CD4-positive, alpha-beta T cell (primary cell): ENCODE results near the gene GJA4. TPM values are rescaled to one million over a fixed set of nuclear protein-coding genes. Genes with fewer than 3 reads are reported as not detected.

Experiments used
- ATAC-seq: fragments of 200-7000 bp; cut with Tn5 transposase; one replicate; pipeline ENCODE4 v1.10.0; 2022; ENCODE audit warnings: mild to moderate bottlenecking; ENCODE audit not compliant: poor library complexity
- CTCF ChIA-PET: fragments of 350-600 bp; sonication (Branson Sonifier 250); formaldehyde crosslinking; loops from one replicate; lab custom pipeline; 2021; ENCODE audit warnings: antibody characterized with exemption, inconsistent platforms; lab: Charles Lee
- POLR2A ChIA-PET: fragments of 350-600 bp; sonication (Branson Sonifier 250); formaldehyde crosslinking; loops from one replicate; lab custom pipeline; 2021; ENCODE audit warnings: antibody characterized with exemption, inconsistent platforms; lab: Charles Lee
- DNase-seq, 14 experiments: peaks; one replicate each; pipeline ENCODE4 v3.0.0-alpha.2; 2013 to 2020; ENCODE audit warnings: mixed read lengths in 2 of 14
- H3K27ac ChIP-seq, 2 donors: one replicate each; pipeline versions ENCODE4 v1.5.1 to v1.7.0; 2013; ENCODE audit warnings: low read length in 2 of 2, low read depth in 1 of 2, mild to moderate bottlenecking in 1 of 2
- H3K27me3 ChIP-seq, 2 experiments: 1 replicate in 1 of 2; 2 replicates in 1 of 2; pipeline versions ENCODE4 v1.6.1 to v1.7.0; 2013; ENCODE audit warnings: low read length in 2 of 2, control low read depth in 1 of 2, mild to moderate bottlenecking in 1 of 2, moderate library complexity in 1 of 2; ENCODE audit not compliant: insufficient read depth in 2 of 2, control insufficient read depth in 1 of 2
- H3K36me3 ChIP-seq: one replicate; pipeline ENCODE4 v1.6.1; 2013; ENCODE audit warnings: low read length, control low read depth; ENCODE audit not compliant: insufficient read depth
- H3K4me1 ChIP-seq: one replicate; pipeline ENCODE4 v1.6.1; 2013; ENCODE audit warnings: low read length, control low read depth; ENCODE audit not compliant: insufficient read depth
- H3K4me3 ChIP-seq: one replicate; pipeline ENCODE4 v1.5.1; 2013; ENCODE audit warnings: mild to moderate bottlenecking, low read length, moderate library complexity
- H3K9me3 ChIP-seq, 2 experiments: 1 replicate in 1 of 2; 2 replicates in 1 of 2; pipeline versions ENCODE4 v1.6.1 to v1.7.0; 2013; ENCODE audit warnings: low read length in 2 of 2, mild to moderate bottlenecking in 2 of 2, control low read depth in 1 of 2, moderate library complexity in 1 of 2; ENCODE audit not compliant: control insufficient read depth in 1 of 2, insufficient read depth in 1 of 2
- H3K27ac Mint-ChIP-seq: one replicate; pipeline ENCODE4 v1.8.0; 2020; ENCODE audit warnings: mixed read lengths
- H3K27me3 Mint-ChIP-seq: one replicate; pipeline ENCODE4 v1.8.0; 2021; ENCODE audit warnings: mixed read lengths
- H3K36me3 Mint-ChIP-seq: one replicate; pipeline ENCODE4 v1.8.0; 2021; ENCODE audit warnings: low read depth, mixed read lengths
- H3K4me1 Mint-ChIP-seq: one replicate; pipeline ENCODE4 v1.8.0; 2021; ENCODE audit warnings: low read depth, mixed read lengths
- H3K4me3 Mint-ChIP-seq: one replicate; pipeline ENCODE4 v1.8.0; 2020; ENCODE audit warnings: mild to moderate bottlenecking, mixed read lengths
- H3K9me3 Mint-ChIP-seq: one replicate; pipeline ENCODE4 v1.8.0; 2020; ENCODE audit warnings: mixed read lengths
- CTCF ChIP-seq: fragments of 200-600 bp; IDR thresholded peaks from one replicate; pipeline ENCODE4 v1.8.0; 2022; ENCODE audit warnings: antibody characterized with exemption, mild to moderate bottlenecking
- intact Hi-C, 2 experiments: fragments of 100-400 bp; cut with DNase I in 1 of 2; cut with micrococcal nuclease in 1 of 2; formaldehyde crosslinking; loops; one replicate each; pipeline versions ENCODE4 v1.15.1 to v1.9.0; 2023 to 2025; cut with DNase I, micrococcal nuclease
- total RNA-seq, 174 experiments: library from RNA in 2 of 174; stranded (reverse) in 2 of 174; gene quantifications; one replicate each; pipeline ENCODE4 v1.2.3 and lab custom pipeline; 2021 to 2026

The GJA4 gene
- total RNA-seq, 2 experiments from 2014 or later, result not detected

DNA sequence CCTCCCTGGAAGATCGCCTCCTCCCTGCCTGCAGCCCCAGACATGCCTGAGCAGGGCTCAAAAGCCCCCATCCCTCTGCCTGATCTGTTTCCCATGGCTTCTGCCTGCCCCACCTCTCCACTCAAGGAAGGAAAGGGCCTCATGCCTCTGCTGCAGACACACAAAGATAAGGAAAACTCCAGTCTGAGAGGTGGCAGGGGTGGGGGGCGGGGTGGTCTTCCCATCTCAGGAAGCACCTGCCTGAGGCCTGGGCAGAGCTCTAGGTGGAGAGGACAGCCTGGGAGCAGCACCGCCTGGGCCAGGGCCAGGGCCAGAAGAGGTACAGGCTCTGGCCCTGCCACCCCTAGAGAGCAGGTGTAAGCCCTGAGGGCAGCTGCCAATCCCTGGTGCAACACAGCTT, 15.9 kb upstream of the GJA4 start:
- peaks cover 0 to under 1% of the 10 kb centered on the region in 2 experiments for H3K9me3 ChIP-seq
- Mint-ChIP-seq H3K4me3 (no peak overlapping the region), H3K4me1 (no peaks in the 10 kb centered on the region), H3K36me3 (no peaks in the 10 kb centered on the region), H3K9me3 (no peaks in the 10 kb centered on the region), H3K27ac (no peak overlapping the region), H3K27me3 (peaks cover 36% of the 10 kb centered on the region)
- H3K4me1 ChIP-seq, result peaks cover 10% of the 10 kb centered on the region
- POLR2A ChIA-PET, result no interaction called here
- DNase-seq, result no peak
- no peaks in the 10 kb centered on the region for H3K36me3 ChIP-seq
- intact Hi-C loops, result no loop called here
- peaks cover 19 to 24% of the 10 kb centered on the region in 2 experiments for H3K27me3 ChIP-seq
- H3K4me3 ChIP-seq, result no peak overlapping the region
- CTCF ChIA-PET, result no interaction called here
- ATAC-seq, result no peak
- no peak for TF ChIP-seq CTCF
- H3K27ac ChIP-seq, result no peak overlapping the region

DNA sequence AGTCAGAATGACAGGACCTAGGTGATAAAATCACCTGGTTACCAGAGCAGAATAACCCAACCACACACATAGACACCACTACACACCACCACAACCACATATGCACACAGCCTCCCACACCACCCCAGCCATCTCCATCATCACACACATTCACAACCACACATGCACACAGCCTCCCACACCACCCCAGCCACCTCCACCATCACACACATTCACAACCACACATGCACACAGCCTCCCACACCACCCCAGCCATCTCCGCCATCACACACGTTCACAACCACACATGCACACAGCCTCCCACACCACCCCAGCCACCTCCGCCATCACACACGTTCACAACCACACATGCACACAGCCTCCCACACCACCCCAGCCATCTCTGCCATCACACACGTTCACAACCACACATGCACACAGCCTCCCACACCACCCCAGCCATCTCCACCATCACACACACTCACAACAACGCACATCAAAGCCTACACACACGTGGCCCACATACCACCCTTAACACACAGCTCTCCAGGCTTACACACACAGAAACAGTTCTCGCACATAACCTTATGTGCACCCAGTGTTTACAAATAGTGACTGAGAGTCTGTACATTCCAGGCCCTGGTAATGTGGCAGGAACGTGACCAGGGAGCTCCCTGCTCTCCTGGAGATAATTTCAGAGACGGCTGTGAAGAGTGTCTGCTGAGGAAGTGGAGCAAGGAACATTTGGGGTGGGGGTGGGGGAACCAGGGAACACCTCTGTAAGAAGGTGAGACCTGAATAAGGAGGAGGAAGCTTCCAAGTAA, 15.1 kb upstream of the GJA4 start:
- H3K4me1 Mint-ChIP-seq, result no peaks in the 10 kb centered on the region
- Histone ChIP-seq H3K27me3 (peaks cover 25 to 32% of the 10 kb centered on the region in 2 experiments), H3K27ac (no peak overlapping the region), H3K36me3 (no peaks in the 10 kb centered on the region), H3K4me3 (no peak overlapping the region), H3K9me3 (peaks cover 0 to 4% of the 10 kb centered on the region in 2 experiments), H3K4me1 (peaks cover 11% of the 10 kb centered on the region)
- no peak for TF ChIP-seq CTCF
- ChIA-PET POLR2A (no interaction called here), CTCF (interaction anchor here (0.6 kb wide), 1 partner anchor 159 kb away, joined by 3 read pairs; no protein-coding TSS in a partner anchor)
- intact Hi-C loops, result no loop called here
- no peak overlapping the region for H3K27ac Mint-ChIP-seq
- DNase-seq (no peak), ATAC-seq (no peak)
- no peaks in the 10 kb centered on the region for H3K36me3 Mint-ChIP-seq
- peaks cover 42% of the 10 kb centered on the region for H3K27me3 Mint-ChIP-seq
- no peaks in the 10 kb centered on the region for H3K9me3 Mint-ChIP-seq
- no peak overlapping the region for H3K4me3 Mint-ChIP-seq

GRCh38 chr1:34778381-34778780, 14.4 kb upstream of the GJA4 start:
- H3K27me3 Mint-ChIP-seq, result peaks cover 49% of the 10 kb centered on the region
- CTCF ChIA-PET, result no interaction called here
- POLR2A ChIA-PET, result no interaction called here

More at GRCh38 chr1:34778381-34778780, 14.4 kb upstream of the GJA4 start:
- Mint-ChIP-seq H3K9me3 (no peaks in the 10 kb centered on the region), H3K36me3 (no peaks in the 10 kb centered on the region), H3K27ac (no peak overlapping the region), H3K4me3 (no peak overlapping the region), H3K4me1 (no peaks in the 10 kb centered on the region)
- DNase-seq (no peak), ATAC-seq (no peak)
- no peak overlapping the region for H3K4me3 ChIP-seq
- intact Hi-C loops, result no loop called here
- peaks cover 11% of the 10 kb centered on the region for H3K4me1 ChIP-seq
- H3K27ac ChIP-seq, result no peak overlapping the region
- no peaks in the 10 kb centered on the region for H3K36me3 ChIP-seq
- H3K9me3 ChIP-seq, result peaks cover 0 to 4% of the 10 kb centered on the region in 2 experiments
- no peak for TF ChIP-seq CTCF
- H3K27me3 ChIP-seq, result peaks cover 25 to 39% of the 10 kb centered on the region in 2 experiments
